ENCODE measurements around the gene LAMB3.

DNA sequence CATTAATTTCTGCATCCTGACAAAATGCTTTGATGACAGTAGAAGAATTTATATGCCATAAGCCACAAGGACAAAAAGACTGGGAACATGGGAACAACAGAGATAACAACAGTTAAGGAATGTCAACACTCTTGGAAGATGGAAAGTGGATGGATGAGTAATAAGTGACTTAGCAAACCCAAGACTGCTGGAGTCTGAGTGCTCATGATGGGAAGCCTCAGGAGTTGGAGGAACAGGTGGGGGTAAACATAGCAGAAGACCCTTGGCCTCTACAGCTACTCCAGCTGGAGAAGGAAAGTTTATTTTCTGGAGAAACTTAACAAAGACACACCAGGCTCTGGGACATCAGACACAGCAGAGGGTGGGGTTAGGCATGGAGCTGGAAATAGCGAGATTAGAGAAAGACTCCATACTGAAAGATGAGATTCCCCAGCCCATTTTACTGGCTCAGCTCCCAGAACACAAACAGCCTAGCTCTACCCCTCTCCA lies 36.6 kb upstream of the LAMB3 start:
- TF ChIP-seq, protein P1, sequence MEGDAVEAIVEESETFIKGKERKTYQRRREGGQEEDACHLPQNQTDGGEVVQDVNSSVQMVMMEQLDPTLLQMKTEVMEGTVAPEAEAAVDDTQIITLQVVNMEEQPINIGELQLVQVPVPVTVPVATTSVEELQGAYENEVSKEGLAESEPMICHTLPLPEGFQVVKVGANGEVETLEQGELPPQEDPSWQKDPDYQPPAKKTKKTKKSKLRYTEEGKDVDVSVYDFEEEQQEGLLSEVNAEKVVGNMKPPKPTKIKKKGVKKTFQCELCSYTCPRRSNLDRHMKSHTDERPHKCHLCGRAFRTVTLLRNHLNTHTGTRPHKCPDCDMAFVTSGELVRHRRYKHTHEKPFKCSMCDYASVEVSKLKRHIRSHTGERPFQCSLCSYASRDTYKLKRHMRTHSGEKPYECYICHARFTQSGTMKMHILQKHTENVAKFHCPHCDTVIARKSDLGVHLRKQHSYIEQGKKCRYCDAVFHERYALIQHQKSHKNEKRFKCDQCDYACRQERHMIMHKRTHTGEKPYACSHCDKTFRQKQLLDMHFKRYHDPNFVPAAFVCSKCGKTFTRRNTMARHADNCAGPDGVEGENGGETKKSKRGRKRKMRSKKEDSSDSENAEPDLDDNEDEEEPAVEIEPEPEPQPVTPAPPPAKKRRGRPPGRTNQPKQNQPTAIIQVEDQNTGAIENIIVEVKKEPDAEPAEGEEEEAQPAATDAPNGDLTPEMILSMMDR (conservative IDR thresholded peaks at IDR 0.05) = no peak
- no peak for TF ChIP-seq EZH2 (IDR thresholded peaks at IDR 0.05; ENCODE audit: low read depth)

All from PC-9 (cell line).